HEK293T (cell line): ENCODE results near the gene UFC1.

Experiments
- CTBP1 ChIP-seq: fragments of 450-650 bp; IDR thresholded peaks from 2 replicates; pipeline ENCODE4 v1.6.1; 2016; ENCODE audit warnings: borderline replicate concordance
- PKNOX1 ChIP-seq: fragments of 450-650 bp; IDR thresholded peaks from 2 replicates; pipeline ENCODE4 v1.6.1; 2016
- SP1 ChIP-seq: fragments of 450-650 bp; IDR thresholded peaks from 2 replicates; pipeline ENCODE4 v1.6.1; 2017

GRCh38 chr1:161200421-161200991 is 46.7 kb downstream of the UFC1 start:
- no peak for TF ChIP-seq SP1
- no peak for TF ChIP-seq PKNOX1
- no peak for TF ChIP-seq CTBP1
